WTC11 (cell line): ENCODE results near the gene HLA-F.

Experiments used
- ATF1 ChIP-seq: sonication (generic); formaldehyde crosslinking; IDR thresholded peaks from 2 replicates; pipeline ENCODE4 v1.8.1; 2023; ENCODE audit warnings: mild to moderate bottlenecking, moderate library complexity, missing genetic modification reagents
- ESRRA ChIP-seq: sonication (generic); formaldehyde crosslinking; IDR thresholded peaks from 2 replicates; pipeline ENCODE4 v1.8.1; 2022; ENCODE audit warnings: mild to moderate bottlenecking, missing genetic modification reagents, borderline replicate concordance
- MYBL2 ChIP-seq: sonication (generic); formaldehyde crosslinking; IDR thresholded peaks from 2 replicates; pipeline ENCODE4 v1.8.1; 2023; ENCODE audit warnings: mild to moderate bottlenecking, moderate library complexity, missing genetic modification reagents
- RELA ChIP-seq: sonication (generic); formaldehyde crosslinking; IDR thresholded peaks from 2 replicates; pipeline ENCODE4 v1.8.1; 2022; ENCODE audit warnings: missing genetic modification reagents, mild to moderate bottlenecking, borderline replicate concordance
- TEAD4 ChIP-seq: sonication (generic); formaldehyde crosslinking; IDR thresholded peaks from 2 replicates; pipeline ENCODE4 v1.8.0; 2022; ENCODE audit warnings: mild to moderate bottlenecking, missing genetic modification reagents
- ZBTB21 ChIP-seq: sonication (generic); formaldehyde crosslinking; IDR thresholded peaks from 2 replicates; pipeline ENCODE4 v1.8.1; 2023; ENCODE audit warnings: mild to moderate bottlenecking, missing genetic modification reagents, borderline replicate concordance
- ZNF121 ChIP-seq: sonication (generic); formaldehyde crosslinking; IDR thresholded peaks from 2 replicates; pipeline ENCODE4 v1.8.0; 2023; ENCODE audit warnings: missing genetic modification reagents
- ZNF138 ChIP-seq: sonication (generic); formaldehyde crosslinking; conservative IDR thresholded peaks from 2 replicates; pipeline ENCODE4 v1.8.1; 2022; ENCODE audit warnings: mild to moderate bottlenecking, moderate library complexity, missing genetic modification reagents
- ZNF263 ChIP-seq: sonication (generic); formaldehyde crosslinking; IDR thresholded peaks from 2 replicates; pipeline ENCODE4 v1.8.1; 2022; ENCODE audit warnings: low read depth, mild to moderate bottlenecking, moderate library complexity, missing genetic modification reagents
- TF ChIP-seq, protein P1 (sequence below): fragments of 200-600 bp; IDR thresholded peaks from 2 replicates; pipeline ENCODE4 v1.8.0; 2022; ENCODE audit warnings: antibody characterized with exemption
- TF ChIP-seq, protein P2 (sequence below): sonication (generic); formaldehyde crosslinking; IDR thresholded peaks from 2 replicates; pipeline ENCODE4 v1.8.1; 2023; ENCODE audit warnings: mild to moderate bottlenecking, missing genetic modification reagents, moderate library complexity
- TF ChIP-seq, protein P3 (sequence below): sonication (generic); formaldehyde crosslinking; IDR thresholded peaks from 2 replicates; pipeline ENCODE4 v1.8.1; 2023; ENCODE audit warnings: mild to moderate bottlenecking, moderate library complexity, missing genetic modification reagents

DNA sequence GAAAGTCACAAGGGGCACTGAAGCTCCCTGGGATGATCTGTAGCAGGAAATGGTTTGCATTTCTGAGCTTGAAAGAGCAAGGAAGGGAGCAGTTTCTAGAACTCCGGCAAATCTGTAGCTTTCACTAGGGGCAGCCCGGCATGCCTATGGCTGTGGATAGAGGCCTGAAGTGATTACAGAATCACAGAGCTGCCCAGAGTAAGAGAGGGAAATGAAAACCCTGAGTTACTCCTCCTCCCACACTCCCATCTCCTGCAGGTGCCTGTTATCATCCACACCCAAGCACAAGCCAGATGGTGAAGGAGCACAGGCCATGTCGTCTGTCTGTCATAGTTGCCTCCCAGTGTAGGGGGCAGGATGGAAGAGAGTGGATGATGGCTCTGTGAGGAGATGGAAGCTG lies 37.1 kb downstream of the HLA-F start:
- TF ChIP-seq ZNF263 = no peak
- TF ChIP-seq ZNF138 (CRISPR knock-in tag) = no peak
- TF ChIP-seq, protein P1, sequence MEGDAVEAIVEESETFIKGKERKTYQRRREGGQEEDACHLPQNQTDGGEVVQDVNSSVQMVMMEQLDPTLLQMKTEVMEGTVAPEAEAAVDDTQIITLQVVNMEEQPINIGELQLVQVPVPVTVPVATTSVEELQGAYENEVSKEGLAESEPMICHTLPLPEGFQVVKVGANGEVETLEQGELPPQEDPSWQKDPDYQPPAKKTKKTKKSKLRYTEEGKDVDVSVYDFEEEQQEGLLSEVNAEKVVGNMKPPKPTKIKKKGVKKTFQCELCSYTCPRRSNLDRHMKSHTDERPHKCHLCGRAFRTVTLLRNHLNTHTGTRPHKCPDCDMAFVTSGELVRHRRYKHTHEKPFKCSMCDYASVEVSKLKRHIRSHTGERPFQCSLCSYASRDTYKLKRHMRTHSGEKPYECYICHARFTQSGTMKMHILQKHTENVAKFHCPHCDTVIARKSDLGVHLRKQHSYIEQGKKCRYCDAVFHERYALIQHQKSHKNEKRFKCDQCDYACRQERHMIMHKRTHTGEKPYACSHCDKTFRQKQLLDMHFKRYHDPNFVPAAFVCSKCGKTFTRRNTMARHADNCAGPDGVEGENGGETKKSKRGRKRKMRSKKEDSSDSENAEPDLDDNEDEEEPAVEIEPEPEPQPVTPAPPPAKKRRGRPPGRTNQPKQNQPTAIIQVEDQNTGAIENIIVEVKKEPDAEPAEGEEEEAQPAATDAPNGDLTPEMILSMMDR = no peak
- no peak for TF ChIP-seq MYBL2 (CRISPR knock-in tag)
- no peak for TF ChIP-seq ATF1
- no peak for TF ChIP-seq RELA (CRISPR knock-in tag)
- TF ChIP-seq, protein P2, sequence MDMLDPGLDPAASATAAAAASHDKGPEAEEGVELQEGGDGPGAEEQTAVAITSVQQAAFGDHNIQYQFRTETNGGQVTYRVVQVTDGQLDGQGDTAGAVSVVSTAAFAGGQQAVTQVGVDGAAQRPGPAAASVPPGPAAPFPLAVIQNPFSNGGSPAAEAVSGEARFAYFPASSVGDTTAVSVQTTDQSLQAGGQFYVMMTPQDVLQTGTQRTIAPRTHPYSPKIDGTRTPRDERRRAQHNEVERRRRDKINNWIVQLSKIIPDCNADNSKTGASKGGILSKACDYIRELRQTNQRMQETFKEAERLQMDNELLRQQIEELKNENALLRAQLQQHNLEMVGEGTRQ (CRISPR knock-in tag) = no peak
- TF ChIP-seq TEAD4 = no peak
- TF ChIP-seq ZBTB21 (CRISPR knock-in tag) = no peak
- TF ChIP-seq, protein P3, sequence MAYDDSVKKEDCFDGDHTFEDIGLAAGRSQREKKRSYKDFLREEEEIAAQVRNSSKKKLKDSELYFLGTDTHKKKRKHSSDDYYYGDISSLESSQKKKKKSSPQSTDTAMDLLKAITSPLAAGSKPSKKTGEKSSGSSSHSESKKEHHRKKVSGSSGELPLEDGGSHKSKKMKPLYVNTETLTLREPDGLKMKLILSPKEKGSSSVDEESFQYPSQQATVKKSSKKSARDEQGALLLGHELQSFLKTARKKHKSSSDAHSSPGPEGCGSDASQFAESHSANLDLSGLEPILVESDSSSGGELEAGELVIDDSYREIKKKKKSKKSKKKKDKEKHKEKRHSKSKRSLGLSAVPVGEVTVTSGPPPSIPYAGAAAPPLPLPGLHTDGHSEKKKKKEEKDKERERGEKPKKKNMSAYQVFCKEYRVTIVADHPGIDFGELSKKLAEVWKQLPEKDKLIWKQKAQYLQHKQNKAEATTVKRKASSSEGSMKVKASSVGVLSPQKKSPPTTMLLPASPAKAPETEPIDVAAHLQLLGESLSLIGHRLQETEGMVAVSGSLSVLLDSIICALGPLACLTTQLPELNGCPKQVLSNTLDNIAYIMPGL = no peak
- no peak for TF ChIP-seq ZNF121 (CRISPR knock-in tag)
- TF ChIP-seq ESRRA (CRISPR knock-in tag) = no peak
